GM13977 (cell line): ENCODE results near the gene CATSPER4.
A peak's percentile ranks its signal among the peaks of the same experiment; 100 is the strongest.
"Not testable (repeated sequence)": the region's sequence is repeated elsewhere in the genome, so short reads cannot be mapped to it uniquely, and the experiment has no call there.

Experiments used
- DNase-seq: peaks from one replicate; pipeline ENCODE4 v3.0.0; 2012; ENCODE audit warnings: low spot score
- in situ Hi-C: fragments of 300-500 bp; cut with MboI; formaldehyde crosslinking; loops from one replicate; pipeline ENCODE4 v1.12.0; 2022; ENCODE audit warnings: low sequenced_read_pairs, low pct_unique_long_range_greater_than_20kb, mixed read lengths, inconsistent platforms; ENCODE audit not compliant: unreplicated experiment
- TF ChIP-seq, protein P1 (sequence below): IDR thresholded peaks from 2 replicates; pipeline ENCODE4 v1.5.1; 2012; ENCODE audit warnings: mild to moderate bottlenecking, control low read depth; ENCODE audit not compliant: insufficient read depth; ENCODE audit errors: extremely low read depth, missing control alignments

Gene CATSPER4

DNA sequence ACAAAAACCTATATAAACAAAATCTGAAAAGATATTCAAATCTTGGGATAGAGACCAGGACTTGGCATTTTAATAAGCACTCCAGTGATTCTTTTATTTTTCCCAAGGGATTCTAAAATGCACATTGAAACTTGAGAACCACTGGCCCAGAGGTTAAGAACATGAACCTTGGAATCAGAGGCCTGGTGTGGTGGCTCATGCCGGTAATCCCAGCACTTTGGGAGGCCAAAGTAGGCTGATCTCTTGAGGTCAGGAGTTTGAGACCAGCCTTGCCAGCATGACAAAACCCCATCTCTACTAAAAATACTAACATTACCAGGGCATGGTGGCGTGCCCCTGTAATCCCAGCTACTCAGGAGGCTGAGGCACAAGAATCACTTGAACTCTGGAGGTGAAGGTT, 30.7 kb downstream of the CATSPER4 start:
- in situ Hi-C loops, result no loop called here
- TF ChIP-seq, protein P1, sequence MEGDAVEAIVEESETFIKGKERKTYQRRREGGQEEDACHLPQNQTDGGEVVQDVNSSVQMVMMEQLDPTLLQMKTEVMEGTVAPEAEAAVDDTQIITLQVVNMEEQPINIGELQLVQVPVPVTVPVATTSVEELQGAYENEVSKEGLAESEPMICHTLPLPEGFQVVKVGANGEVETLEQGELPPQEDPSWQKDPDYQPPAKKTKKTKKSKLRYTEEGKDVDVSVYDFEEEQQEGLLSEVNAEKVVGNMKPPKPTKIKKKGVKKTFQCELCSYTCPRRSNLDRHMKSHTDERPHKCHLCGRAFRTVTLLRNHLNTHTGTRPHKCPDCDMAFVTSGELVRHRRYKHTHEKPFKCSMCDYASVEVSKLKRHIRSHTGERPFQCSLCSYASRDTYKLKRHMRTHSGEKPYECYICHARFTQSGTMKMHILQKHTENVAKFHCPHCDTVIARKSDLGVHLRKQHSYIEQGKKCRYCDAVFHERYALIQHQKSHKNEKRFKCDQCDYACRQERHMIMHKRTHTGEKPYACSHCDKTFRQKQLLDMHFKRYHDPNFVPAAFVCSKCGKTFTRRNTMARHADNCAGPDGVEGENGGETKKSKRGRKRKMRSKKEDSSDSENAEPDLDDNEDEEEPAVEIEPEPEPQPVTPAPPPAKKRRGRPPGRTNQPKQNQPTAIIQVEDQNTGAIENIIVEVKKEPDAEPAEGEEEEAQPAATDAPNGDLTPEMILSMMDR, result no peak
- no peak for DNase-seq

DNA sequence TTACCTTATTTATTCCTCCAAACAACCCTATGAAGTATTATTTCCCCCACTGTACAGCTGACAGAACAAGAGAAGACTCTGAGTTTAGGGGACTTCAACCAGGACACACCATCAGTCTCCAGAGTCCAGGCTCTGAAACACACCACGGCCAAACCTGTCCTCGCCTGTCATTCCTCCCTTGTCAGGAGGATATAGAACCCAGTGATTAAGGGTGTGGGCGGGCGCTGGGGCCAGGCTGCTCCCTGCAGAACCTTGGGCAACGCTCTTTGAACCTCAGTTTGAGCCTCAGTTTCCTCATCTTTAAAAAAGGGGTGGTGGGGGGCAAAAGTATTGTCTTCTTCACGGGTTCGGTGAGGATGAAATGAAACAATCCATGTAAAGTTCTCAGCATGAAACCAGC, 34.2 kb downstream of the CATSPER4 start:
- in situ Hi-C loops, result no loop called here

DNA sequence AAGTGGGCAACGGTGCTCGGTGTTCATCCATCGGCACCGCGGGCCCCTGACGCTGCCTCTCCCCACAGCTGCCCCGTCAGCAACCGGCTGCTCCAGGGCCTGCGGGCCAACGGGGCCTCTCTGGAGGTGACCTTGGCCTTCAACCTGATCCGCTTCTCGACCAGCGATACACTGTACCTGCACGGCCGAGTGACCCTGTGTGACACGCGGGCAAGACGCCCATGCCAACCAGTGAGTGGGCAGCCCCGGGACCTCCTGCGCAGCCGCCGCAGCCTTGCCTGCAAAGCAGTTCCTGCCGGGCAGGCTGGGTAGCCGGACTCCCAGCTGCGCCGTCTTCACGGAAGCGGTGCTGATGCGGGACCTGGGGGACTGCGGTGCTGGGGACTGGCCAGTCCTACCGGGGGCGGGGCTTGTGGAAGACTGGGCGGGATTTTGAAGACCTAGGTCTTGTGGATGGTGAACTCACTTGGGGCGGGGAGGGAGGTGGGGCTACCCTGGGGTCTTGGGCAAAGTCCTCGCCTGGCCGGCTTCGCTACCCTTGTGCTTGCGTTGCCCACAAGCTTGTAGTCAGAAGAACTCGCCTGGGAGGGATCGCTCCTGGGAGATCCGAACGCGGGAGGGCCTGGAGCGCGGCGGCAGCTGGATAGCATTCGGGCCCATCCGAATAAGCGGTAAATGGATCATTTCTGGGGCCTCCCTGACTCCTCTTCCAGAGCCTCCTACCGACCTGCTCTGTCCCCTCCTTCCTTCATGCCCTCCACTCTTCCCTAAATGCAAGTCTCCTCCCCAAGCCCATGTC, 34.8 kb downstream of the CATSPER4 start:
- in situ Hi-C loops, result no loop called here
- DNase-seq, result no peak
- TF ChIP-seq, protein P1, result no peak

More for the DNA sequence above, 34.2 kb downstream of the CATSPER4 start:
- DNase-seq, result no peak
- TF ChIP-seq, protein P1, result no peak

DNA sequence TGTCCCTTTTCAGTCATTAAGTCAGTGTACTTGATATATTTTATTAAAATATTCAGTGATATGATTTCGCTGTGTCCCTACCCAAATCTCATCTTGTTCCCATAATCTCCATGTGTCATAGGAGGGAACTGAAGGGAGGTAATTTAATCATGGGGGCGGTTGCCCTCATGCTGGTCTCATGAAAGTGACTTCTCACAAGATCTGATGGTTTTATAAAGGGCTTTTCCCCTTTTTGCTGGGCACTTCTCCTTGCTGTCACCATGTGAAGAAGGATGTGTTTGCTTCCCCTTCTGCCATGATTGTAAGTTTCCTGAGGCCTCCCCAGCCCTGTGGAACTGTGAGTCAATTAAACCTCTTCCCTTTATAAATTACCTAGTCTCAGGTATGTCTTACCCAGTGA, 40.3 kb downstream of the CATSPER4 start:
- DNase-seq, in situ Hi-C loops: not testable (repeated sequence)

DNA sequence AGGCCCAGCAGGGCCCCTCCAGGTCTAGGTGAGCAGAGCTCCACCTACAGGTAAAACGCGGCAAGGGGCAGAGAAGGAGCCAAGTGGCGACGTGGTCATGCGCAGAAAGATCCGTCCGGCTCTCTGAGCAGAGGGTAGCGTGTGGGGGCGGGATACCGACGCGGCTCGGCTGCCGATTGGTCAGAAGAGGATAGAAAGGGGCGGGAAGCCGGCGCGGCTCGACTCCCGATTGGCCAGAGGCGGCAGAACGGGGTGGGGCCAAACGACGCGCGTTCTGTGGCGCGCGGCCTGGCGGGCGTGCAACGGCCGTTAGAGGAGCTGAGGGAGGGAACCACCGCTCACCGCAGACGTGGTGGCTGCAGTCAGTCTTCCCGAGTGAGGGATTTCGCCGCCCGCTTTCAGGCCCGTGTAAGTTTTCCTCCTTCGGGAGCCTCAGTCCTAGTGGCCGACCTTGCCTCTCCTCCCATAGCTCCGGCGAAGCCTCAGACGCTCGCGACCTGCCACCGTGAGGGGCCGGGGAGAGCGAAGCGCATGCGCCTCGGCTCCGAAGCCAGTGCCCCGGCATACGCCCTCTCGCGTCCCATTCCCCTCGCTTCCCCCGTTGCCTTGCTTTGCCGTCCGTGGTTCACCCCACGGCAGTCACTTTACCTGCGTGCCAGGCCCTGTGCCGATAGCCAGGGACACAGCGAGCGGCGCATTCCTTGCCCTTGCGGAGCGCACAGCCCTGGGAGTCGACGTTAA, 43.7 kb downstream of the CATSPER4 start, which contains the start of gene CEP85:
Gene CEP85, plus strand, starts transcription at position 298 of the 741 bp plus-strand sequence. CDS start 5,584 bp downstream, outside the sequence.
- TF ChIP-seq, protein P1, result peak; percentile 97
- DNase-seq, result peak; percentile 99
- in situ Hi-C loops, result no loop called here

DNA sequence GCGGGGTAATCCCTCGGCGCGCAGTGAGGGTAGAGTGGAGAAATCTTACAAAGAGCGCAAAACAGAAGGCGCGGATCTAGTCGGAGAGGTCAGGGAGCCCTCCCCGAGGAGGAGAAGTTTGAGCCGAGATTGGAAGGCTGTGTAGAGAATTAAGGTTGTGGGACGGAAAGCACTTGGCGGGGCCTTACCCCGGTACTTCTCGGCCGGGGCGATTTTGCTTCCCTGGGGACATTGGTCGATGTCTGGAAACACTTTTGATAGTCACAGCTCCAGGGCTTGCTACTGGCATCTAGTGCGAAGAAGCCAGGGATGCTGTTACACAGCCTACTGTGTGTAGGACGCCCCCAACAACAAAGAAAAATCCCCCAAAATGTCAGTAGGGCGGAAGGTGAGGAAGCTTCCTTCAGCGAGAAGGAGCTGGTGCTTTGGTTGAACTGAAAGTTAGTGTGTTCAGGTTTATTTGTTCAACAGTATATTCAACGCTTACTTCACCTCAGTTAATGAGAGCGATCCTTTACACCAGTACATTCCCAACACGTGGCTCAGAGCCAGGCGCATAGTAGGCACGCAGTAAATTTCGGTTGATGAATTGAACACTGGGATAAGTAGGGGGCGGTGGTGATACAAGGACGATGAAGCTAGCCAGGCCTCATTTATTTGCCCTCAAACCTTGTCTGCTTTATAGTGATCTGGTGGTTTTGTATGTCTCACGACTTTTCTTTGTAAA, 44.4 kb downstream of the CATSPER4 start:
- no peak for DNase-seq
- TF ChIP-seq, protein P1, result peak; percentile 30
- in situ Hi-C loops, result no loop called here
